T-cell (primary cell): Measurements from ENCODE around the gene DNAJC15. TPM values are rescaled to one million over a fixed set of nuclear protein-coding genes. Genes with fewer than 3 reads are reported as not detected.

Source experiments
- ATAC-seq, 4 experiments: fragments of 200-7000 bp in 3 of 4; fragments of 150-1000 bp in 1 of 4; cut with Tn5 transposase; replicated peaks in 1 of 4; 1 replicate in 3 of 4; 2 replicates in 1 of 4; pipeline ENCODE4 v1.10.0; 2021; ENCODE audit warnings: moderate library complexity in 3 of 4, mild to moderate bottlenecking in 2 of 4, moderate number of reproducible peaks in 1 of 4
- CTCF ChIA-PET, 2 donors: fragments of 300-600 bp; sonication (Branson Sonifier 250); formaldehyde crosslinking; loops; one replicate each; lab custom pipeline; 2022; ENCODE audit warnings: antibody characterized with exemption in 2 of 2; lab: Charles Lee
- POLR2A ChIA-PET, 2 donors: fragments of 300-600 bp; sonication (Branson Sonifier 250); formaldehyde crosslinking; loops; one replicate each; lab custom pipeline; 2022; ENCODE audit warnings: antibody characterized with exemption in 2 of 2; lab: Charles Lee
- DNase-seq, 35 experiments: peaks; one replicate each; pipeline versions ENCODE4 v3.0.0 to v3.0.0-alpha.2; 2013 to 2023
- H3K27ac ChIP-seq: one replicate; pipeline ENCODE4 v1.5.1; 2013; ENCODE audit warnings: low read length
- H3K27me3 ChIP-seq, 2 experiments: replicated peaks in 1 of 2; 1 replicate in 1 of 2; 2 replicates in 1 of 2; pipeline versions ENCODE4 v1.6.1 to v1.7.0; 2013; ENCODE audit warnings: low read length in 1 of 2, mixed read lengths in 1 of 2; ENCODE audit not compliant: control insufficient read depth in 2 of 2, insufficient read depth in 2 of 2; ENCODE audit errors: extremely low read depth in 1 of 2
- H3K36me3 ChIP-seq, 2 donors: 1 replicate in 1 of 2; 2 replicates in 1 of 2; pipeline versions ENCODE4 v1.6.1 to v1.7.0; 2013; ENCODE audit warnings: low read length in 1 of 2; ENCODE audit not compliant: control insufficient read depth in 2 of 2, insufficient read depth in 1 of 2; ENCODE audit errors: extremely low read depth in 1 of 2
- H3K4me1 ChIP-seq, 2 experiments: 1 replicate in 1 of 2; 2 replicates in 1 of 2; pipeline versions ENCODE4 v1.6.1 to v1.7.0; 2013; ENCODE audit warnings: low read length in 2 of 2, mixed read lengths in 1 of 2; ENCODE audit not compliant: insufficient read depth in 2 of 2, control insufficient read depth in 1 of 2; ENCODE audit errors: extremely low read depth in 1 of 2
- H3K4me3 ChIP-seq, 2 donors: 1 replicate in 1 of 2; 2 replicates in 1 of 2; pipeline versions ENCODE4 v1.5.1 to v1.7.0; 2013; ENCODE audit warnings: mild to moderate bottlenecking in 2 of 2, low read length in 1 of 2, moderate library complexity in 1 of 2; ENCODE audit not compliant: control insufficient read depth in 1 of 2; ENCODE audit errors: extremely low read depth in 1 of 2
- H3K9me3 ChIP-seq: 2 replicates; pipeline ENCODE4 v1.7.0; 2013
- H3K27ac Mint-ChIP-seq, 2 donors: one replicate each; pipeline ENCODE4 v1.8.0; 2020 to 2021; ENCODE audit warnings: mild to moderate bottlenecking in 2 of 2, mixed read lengths in 2 of 2
- H3K27me3 Mint-ChIP-seq, 2 donors: one replicate each; pipeline ENCODE4 v1.8.0; 2021 to 2022; ENCODE audit warnings: mixed read lengths in 2 of 2
- H3K36me3 Mint-ChIP-seq: one replicate; pipeline ENCODE4 v1.8.0; 2021; ENCODE audit warnings: mixed read lengths
- H3K4me1 Mint-ChIP-seq, 3 donors: one replicate each; pipeline ENCODE4 v1.8.0; 2020 to 2022; ENCODE audit warnings: mixed read lengths in 3 of 3, mild to moderate bottlenecking in 1 of 3
- H3K4me3 Mint-ChIP-seq, 3 donors: one replicate each; pipeline ENCODE4 v1.8.0; 2020 to 2022; ENCODE audit warnings: mild to moderate bottlenecking in 3 of 3, mixed read lengths in 3 of 3, moderate library complexity in 3 of 3
- H3K9me3 Mint-ChIP-seq, 3 donors: one replicate each; pipeline ENCODE4 v1.8.0; 2020 to 2022; ENCODE audit warnings: mixed read lengths in 3 of 3
- WGBS: methylation state at CpG from one replicate; pipeline ENCODE4 v1.1.5; 2013; ENCODE audit warnings: missing lambda C conversion rate; ENCODE audit not compliant: insufficient coverage; 5-methylcytosine and 5-hydroxymethylcytosine counted together
- total RNA-seq, 35 experiments: library from RNA in 6 of 35; stranded (reverse) in 6 of 35; fragments of 120-200 nt in 1 of 35; gene quantifications; one replicate each; pipeline versions ENCODE4 v1.2.1 to v1.2.4 and lab custom pipeline; 2013 to 2026

Gene DNAJC15
- 10 to 100 TPM in 1 of 5 donors, 1 to 10 TPM in 4; 4.4 to 10.8 (median 8.5) TPM for total RNA-seq
- 10.1 TPM for total RNA-seq (2013)
- 10.2 to 54.9 (median 31.7) reads per million in 29 experiments for total RNA-seq (lab: John Stamatoyannopoulos, UW)

DNA sequence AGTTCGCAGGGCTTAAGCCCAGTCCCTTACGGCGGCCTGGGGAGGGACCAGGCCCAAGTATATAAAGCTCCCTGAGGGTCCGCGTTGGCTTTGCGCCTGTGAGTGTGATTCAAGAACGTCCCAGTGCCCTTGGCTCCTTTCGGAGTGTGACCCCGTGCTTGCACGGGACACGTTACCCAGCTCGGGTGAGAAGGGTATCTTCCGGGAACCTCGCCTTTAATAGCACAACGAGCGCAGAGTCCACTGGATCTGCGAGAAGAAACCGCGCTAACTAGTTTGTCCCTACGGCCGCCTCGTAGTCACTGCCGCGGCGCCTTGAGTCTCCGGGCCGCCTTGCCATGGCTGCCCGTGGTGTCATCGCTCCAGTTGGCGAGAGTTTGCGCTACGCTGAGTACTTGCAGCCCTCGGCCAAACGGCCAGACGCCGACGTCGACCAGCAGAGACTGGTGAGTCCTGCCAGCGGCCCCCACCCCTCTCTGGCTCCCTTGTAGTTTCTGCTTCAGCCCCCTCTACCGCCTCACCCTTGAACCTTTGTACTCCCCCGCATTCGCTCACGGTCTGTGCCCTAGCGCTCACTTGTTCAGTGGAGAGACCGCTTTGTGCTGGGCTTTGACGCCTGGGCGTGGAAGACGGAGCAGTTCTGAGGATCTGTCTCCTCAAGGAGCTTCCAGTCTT, at the start of gene DNAJC15:
Gene DNAJC15, plus strand, starts transcription at position 298 of the 675 bp plus-strand sequence. Its CDS starts 41 bp downstream, at position 339.
- 8% methylated on average over 44 of the region's 48 CpGs for WGBS
- Mint-ChIP-seq H3K4me3 (peak within 1 kb of the TSS; percentile 90 to 99 (median 91)), H3K36me3 (peaks cover 7% of the 10 kb centered on the region), H3K9me3 (no peaks in the 10 kb centered on the region), H3K4me1 (peaks cover 29 to 37% (median 35%) of the 10 kb centered on the region in 3 donors), H3K27ac (peak within 1 kb of the TSS; percentile 74 to 99), H3K27me3 (no peaks in the 10 kb centered on the region)
- ATAC-seq = peak; percentile 90 to 95 (median 93)
- Histone ChIP-seq H3K27me3 (no peaks in the 10 kb centered on the region), H3K4me3 (peak within 1 kb of the TSS; percentile 80 to 86), H3K36me3 (peaks cover 0 to 3% of the 10 kb centered on the region in 2 donors), H3K9me3 (no peaks in the 10 kb centered on the region), H3K27ac (peak within 1 kb of the TSS; percentile 76), H3K4me1 (peaks cover 0 to 24% of the 10 kb centered on the region in 2 experiments)
- DNase-seq = peak; percentile 52 to 87 (median 76)
- ChIA-PET POLR2A (interaction anchor here (0.6 to 2.4 kb wide), 4 partner anchors 29 to 64 kb away, joined by 3 to 17 read pairs (median 6); partner anchors contain the start of gene EPSTI1 (in 1 of the 2)), CTCF (interaction anchor here (0.6 to 2.4 kb wide), 10 partner anchors 23 to 61 kb away, joined by 3 to 6 read pairs (median 4); no protein-coding TSS in a partner anchor)

- Mint-ChIP-seq H3K27ac (no peak overlapping the region), H3K27me3 (no peaks in the 10 kb centered on the region), H3K4me3 (no peak overlapping the region), H3K4me1 (peaks cover 12 to 23% (median 23%) of the 10 kb centered on the region in 3 donors), H3K36me3 (peaks cover 56% of the 10 kb centered on the region), H3K9me3 (peaks cover 0 to 13% (median 0%) of the 10 kb centered on the region in 3 donors)
- DNase-seq = no peak
- Histone ChIP-seq H3K27ac (no peak overlapping the region), H3K9me3 (no peaks in the 10 kb centered on the region), H3K36me3 (peaks cover 0 to 6% of the 10 kb centered on the region in 2 donors), H3K27me3 (no peaks in the 10 kb centered on the region), H3K4me1 (no peaks in the 10 kb centered on the region), H3K4me3 (no peak overlapping the region)
- ChIA-PET CTCF (no interaction called here), POLR2A (no interaction called here)
- 100% methylated on average over 1 of the region's 3 CpGs for WGBS
- no peak for ATAC-seq
Measured at GRCh38 chr13:42976066-42976465, 47.3 kb upstream of the DNAJC15 start.

DNA sequence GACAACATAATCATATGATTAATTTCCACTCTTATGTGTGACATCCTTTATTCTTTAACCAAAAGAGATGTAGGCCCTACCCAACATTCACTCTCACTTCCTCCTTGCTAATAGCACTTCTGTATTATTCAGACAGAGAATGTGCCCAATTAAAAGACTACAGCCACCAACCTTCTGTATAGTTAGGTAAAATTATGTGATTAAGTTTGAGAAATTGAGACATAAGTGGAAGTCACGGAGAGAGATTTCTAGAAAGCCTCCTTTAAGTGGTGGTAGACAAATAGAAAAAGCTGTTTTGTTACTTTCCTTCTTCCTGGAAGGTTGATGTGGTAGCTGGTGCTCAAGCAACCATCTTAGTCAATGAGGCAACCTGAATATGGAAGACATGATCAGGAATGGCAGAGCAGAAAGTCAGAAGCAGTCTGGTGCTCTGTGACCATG, 46.1 kb upstream of the DNAJC15 start:
- no peak for ATAC-seq
- Mint-ChIP-seq H3K4me3 (no peak overlapping the region), H3K4me1 (peaks cover 16 to 28% (median 24%) of the 10 kb centered on the region in 3 donors), H3K36me3 (peaks cover 51% of the 10 kb centered on the region), H3K27me3 (no peaks in the 10 kb centered on the region), H3K9me3 (peaks cover 0 to 16% (median 0%) of the 10 kb centered on the region in 3 donors), H3K27ac (peak overlapping the region in 1 of 2 donors; percentile 55)
- Histone ChIP-seq H3K9me3 (no peaks in the 10 kb centered on the region), H3K4me3 (no peak overlapping the region), H3K27me3 (no peaks in the 10 kb centered on the region), H3K4me1 (no peaks in the 10 kb centered on the region), H3K36me3 (peaks cover 0 to 6% of the 10 kb centered on the region in 2 donors), H3K27ac (no peak overlapping the region)
- 83% methylated on average over 1 of the region's 1 CpG for WGBS
- no peak for DNase-seq
- ChIA-PET CTCF (interaction anchor here in 1 of 2 donors (1.0 kb wide), 1 partner anchor 16 kb away, joined by 4 read pairs; no protein-coding TSS in a partner anchor), POLR2A (no interaction called here)

- H3K27me3 ChIP-seq = no peaks in the 10 kb centered on the region
- H3K4me1 ChIP-seq = no peaks in the 10 kb centered on the region
- no peak for ATAC-seq
- ChIA-PET CTCF (interaction anchor here in 1 of 2 donors (0.9 kb wide), 1 partner anchor 10 kb away, joined by 3 read pairs; no protein-coding TSS in a partner anchor), POLR2A (no interaction called here)
- Mint-ChIP-seq H3K4me3 (no peak overlapping the region), H3K4me1 (peaks cover 49 to 53% (median 53%) of the 10 kb centered on the region in 3 donors), H3K36me3 (peaks cover 47% of the 10 kb centered on the region), H3K27me3 (no peaks in the 10 kb centered on the region), H3K27ac (no peak overlapping the region), H3K9me3 (peaks cover 0 to 16% (median 0%) of the 10 kb centered on the region in 3 donors)
- WGBS = 60% methylated on average over 1 of the region's 3 CpGs
- H3K36me3 ChIP-seq = peaks cover 0 to 11% of the 10 kb centered on the region in 2 donors
- H3K27ac ChIP-seq = no peak overlapping the region
- no peaks in the 10 kb centered on the region for H3K9me3 ChIP-seq
- H3K4me3 ChIP-seq = no peak overlapping the region
- no peak for DNase-seq
Measured at GRCh38 chr13:42981317-42981716, 42.1 kb upstream of the DNAJC15 start.

- no peak for DNase-seq
- Mint-ChIP-seq H3K36me3 (peaks cover 44% of the 10 kb centered on the region), H3K27me3 (no peaks in the 10 kb centered on the region), H3K4me1 (peaks cover 49 to 54% (median 52%) of the 10 kb centered on the region in 3 donors), H3K27ac (peak overlapping the region; percentile 43 to 54), H3K9me3 (peaks cover 0 to 16% (median 0%) of the 10 kb centered on the region in 3 donors), H3K4me3 (no peak overlapping the region)
- ATAC-seq = no peak
- no peaks in the 10 kb centered on the region for H3K4me1 ChIP-seq
- no peaks in the 10 kb centered on the region for H3K27me3 ChIP-seq
- ChIA-PET CTCF (no interaction called here), POLR2A (no interaction called here)
- no peak overlapping the region for H3K27ac ChIP-seq
- H3K9me3 ChIP-seq = no peaks in the 10 kb centered on the region
- peaks cover 0 to 11% of the 10 kb centered on the region in 2 donors for H3K36me3 ChIP-seq
- WGBS = no CpG with 5 or more reads among the region's 1 CpG
- H3K4me3 ChIP-seq = no peak overlapping the region
Measured at GRCh38 chr13:42981853-42982252, 41.5 kb upstream of the DNAJC15 start.

- peaks cover under 1 to 7% of the 10 kb centered on the region in 2 experiments for H3K4me1 ChIP-seq
- H3K27me3 ChIP-seq = no peaks in the 10 kb centered on the region
- POLR2A ChIA-PET = no interaction called here
- ATAC-seq (no peak), DNase-seq (no peak)
- peaks cover 0 to 5% of the 10 kb centered on the region in 2 donors for H3K36me3 ChIP-seq
- H3K4me3 ChIP-seq = no peak overlapping the region
- Mint-ChIP-seq H3K9me3 (peaks cover 0 to 10% (median 0%) of the 10 kb centered on the region in 3 donors), H3K36me3 (peaks cover 37% of the 10 kb centered on the region), H3K4me3 (no peak overlapping the region), H3K4me1 (peaks cover 57 to 68% (median 61%) of the 10 kb centered on the region in 3 donors), H3K27me3 (no peaks in the 10 kb centered on the region), H3K27ac (no peak overlapping the region)
- no peak overlapping the region for H3K27ac ChIP-seq
- CTCF ChIA-PET = interaction anchor here in 1 of 2 donors (0.6 to 0.7 kb wide), 2 partner anchors 13 to 56 kb away, joined by 3 to 4 read pairs; no protein-coding TSS in a partner anchor
- H3K9me3 ChIP-seq = no peaks in the 10 kb centered on the region
Measured at GRCh38 chr13:42984026-42984425, 39.4 kb upstream of the DNAJC15 start.
